Natural killer cell (primary cell): ENCODE measurements around the gene UBXN1. TPM values are rescaled to one million over a fixed set of nuclear protein-coding genes. Genes with fewer than 3 reads are reported as not detected.

Experiments used
- ATAC-seq, 3 donors: fragments of 150-1000 bp in 2 of 3; fragments of 200-7000 bp in 1 of 3; cut with Tn5 transposase; 1 replicate in 1 of 3; 2 replicates in 2 of 3; pipeline ENCODE4 v1.10.0; 2021; ENCODE audit warnings: mild to moderate bottlenecking in 2 of 3, moderate library complexity in 2 of 3
- DNase-seq, 2 donors: peaks; one replicate each; pipeline versions ENCODE4 v3.0.0 to v3.0.0-alpha.2; 2013 to 2021; ENCODE audit warnings: mixed read lengths in 1 of 2
- H3K27ac ChIP-seq: one replicate; pipeline ENCODE4 v1.5.1; 2013; ENCODE audit warnings: mild to moderate bottlenecking, low read length
- H3K27me3 ChIP-seq: one replicate; pipeline ENCODE4 v1.6.1; 2013; ENCODE audit warnings: low read length; ENCODE audit not compliant: control insufficient read depth, insufficient read depth
- H3K36me3 ChIP-seq: one replicate; pipeline ENCODE4 v1.6.1; 2013; ENCODE audit warnings: low read length; ENCODE audit not compliant: control insufficient read depth, insufficient read depth
- H3K4me1 ChIP-seq: one replicate; pipeline ENCODE4 v1.6.1; 2013; ENCODE audit warnings: low read length; ENCODE audit not compliant: control insufficient read depth, insufficient read depth
- H3K4me3 ChIP-seq: one replicate; pipeline ENCODE4 v1.5.1; 2013; ENCODE audit warnings: low read length
- H3K9me3 ChIP-seq: one replicate; pipeline ENCODE4 v1.6.1; 2013; ENCODE audit warnings: low read length; ENCODE audit not compliant: control insufficient read depth, insufficient read depth
- H3K27ac Mint-ChIP-seq, 2 donors: one replicate each; pipeline ENCODE4 v1.8.0; 2022; ENCODE audit warnings: mild to moderate bottlenecking in 2 of 2, mixed read lengths in 2 of 2, moderate library complexity in 1 of 2
- H3K27me3 Mint-ChIP-seq, 2 donors: one replicate each; pipeline ENCODE4 v1.8.0; 2022; ENCODE audit warnings: low read depth in 2 of 2, mixed read lengths in 2 of 2
- H3K36me3 Mint-ChIP-seq: one replicate; pipeline ENCODE4 v1.8.0; 2022; ENCODE audit warnings: mixed read lengths
- H3K4me1 Mint-ChIP-seq, 2 donors: one replicate each; pipeline ENCODE4 v1.8.0; 2022; ENCODE audit warnings: mixed read lengths in 2 of 2
- H3K4me3 Mint-ChIP-seq: one replicate; pipeline ENCODE4 v1.8.0; 2022; ENCODE audit warnings: mild to moderate bottlenecking, moderate library complexity, mixed read lengths
- H3K9me3 Mint-ChIP-seq, 2 donors: one replicate each; pipeline ENCODE4 v1.8.0; 2022; ENCODE audit warnings: mixed read lengths in 2 of 2
- CTCF ChIP-seq: fragments of 200-600 bp; IDR thresholded peaks from one replicate; pipeline ENCODE4 v1.8.0; 2022; ENCODE audit warnings: antibody characterized with exemption
- WGBS: methylation state at CpG from one replicate; pipeline ENCODE4 v1.1.7; 2013; ENCODE audit warnings: missing lambda C conversion rate; ENCODE audit not compliant: insufficient coverage; 5-methylcytosine and 5-hydroxymethylcytosine counted together
- intact Hi-C: fragments of 100-400 bp; cut with micrococcal nuclease; formaldehyde crosslinking; loops from one replicate; pipeline ENCODE4 v1.14.2; 2022
- total RNA-seq, 4 donors: library from RNA; stranded (reverse); fragments of 120-200 nt in 1 of 4; gene quantifications; one replicate each; pipeline versions ENCODE4 v1.2.3 to v1.2.4, GENCODE V29; 2013 to 2022

The UBXN1 gene
- total RNA-seq, 3 donors from 2014 or later (not counting 1 experiment from before 2014, with no cell fraction given): 179 to 238 (median 238) TPM

GRCh38 chr11:62645946-62646824 is 32.7 kb downstream of the UBXN1 start, which contains the start of gene GANAB:
Gene GANAB, minus strand, starts transcription at chr11:62646613. Its CDS starts 14 bp downstream, at chr11:62646599.
- H3K4me1 ChIP-seq: peaks cover 33% of the 10 kb centered on the region
- Mint-ChIP-seq H3K9me3 (no peaks in the 10 kb centered on the region), H3K4me1 (peaks cover 6 to 13% of the 10 kb centered on the region in 2 donors), H3K4me3 (peak within 1 kb of the TSS; percentile 94), H3K36me3 (no peaks in the 10 kb centered on the region), H3K27ac (peak within 1 kb of the TSS; percentile 94 to 96), H3K27me3 (no peaks in the 10 kb centered on the region)
- TF ChIP-seq CTCF: no peak
- H3K9me3 ChIP-seq: no peaks in the 10 kb centered on the region
- H3K4me3 ChIP-seq: peak within 1 kb of the TSS; percentile 94
- H3K27ac ChIP-seq: peak within 1 kb of the TSS; percentile 95
- H3K27me3 ChIP-seq: no peaks in the 10 kb centered on the region
- peaks cover 36% of the 10 kb centered on the region for H3K36me3 ChIP-seq
- ATAC-seq (peak; percentile 97 to 99 (median 97)), DNase-seq (peak; percentile 95 to 99)
- under 1% methylated on average over 73 of the region's 73 CpGs for WGBS
- intact Hi-C loops: loop anchor here (1.0 to 2.0 kb wide), 3 partner anchors 19 to 47 kb away; partner anchors contain the start of genes C11orf98 and CSKMT

GRCh38 chr11:62645671-62645945 is 33.3 kb downstream of the UBXN1 start:
- peak overlapping the region; percentile 95 for H3K27ac ChIP-seq
- peak in 1 of 2 donors; percentile 35 for DNase-seq
- H3K9me3 ChIP-seq: no peaks in the 10 kb centered on the region
- H3K36me3 ChIP-seq: peaks cover 36% of the 10 kb centered on the region
- H3K27me3 Mint-ChIP-seq: no peaks in the 10 kb centered on the region
- H3K27ac Mint-ChIP-seq: peak overlapping the region; percentile 94 to 96
- no peak for TF ChIP-seq CTCF
- peaks cover 10 to 18% of the 10 kb centered on the region in 2 donors for H3K4me1 Mint-ChIP-seq
- H3K4me3 Mint-ChIP-seq: peak overlapping the region; percentile 94
- H3K27me3 ChIP-seq: no peaks in the 10 kb centered on the region
- H3K9me3 Mint-ChIP-seq: no peaks in the 10 kb centered on the region
- 17% methylated on average over 11 of the region's 11 CpGs for WGBS
- ATAC-seq: no peak
- H3K4me3 ChIP-seq: peak overlapping the region; percentile 94
- intact Hi-C loops: no loop called here
- H3K36me3 Mint-ChIP-seq: no peaks in the 10 kb centered on the region
- peaks cover 37% of the 10 kb centered on the region for H3K4me1 ChIP-seq

GRCh38 chr11:62644220-62644619 is 34.7 kb downstream of the UBXN1 start:
- no peak for ATAC-seq
- 92% methylated on average over 8 of the region's 8 CpGs for WGBS

More at GRCh38 chr11:62644220-62644619, 34.7 kb downstream of the UBXN1 start:
- Mint-ChIP-seq H3K36me3 (peaks cover 5% of the 10 kb centered on the region), H3K4me1 (peaks cover 18 to 26% of the 10 kb centered on the region in 2 donors), H3K27ac (peak overlapping the region in 1 of 2 donors; percentile 94), H3K9me3 (no peaks in the 10 kb centered on the region), H3K4me3 (peak overlapping the region; percentile 37), H3K27me3 (no peaks in the 10 kb centered on the region)
- intact Hi-C loops: no loop called here
- Histone ChIP-seq H3K27me3 (no peaks in the 10 kb centered on the region), H3K4me1 (peaks cover 43% of the 10 kb centered on the region), H3K36me3 (peaks cover 32% of the 10 kb centered on the region), H3K27ac (no peak overlapping the region), H3K9me3 (no peaks in the 10 kb centered on the region), H3K4me3 (no peak overlapping the region)
- no peak for DNase-seq
- TF ChIP-seq CTCF: no peak
